PC-9 (cell line): ENCODE measurements around the gene SH3RF3.

ENCODE experiments used
- EZH2 ChIP-seq: fragments of 200-600 bp; sonication (generic); IDR thresholded peaks from 2 replicates; pipeline ENCODE4 v1.8.0; 2017; ENCODE audit warnings: antibody characterized with exemption, low read depth
- TF ChIP-seq, protein P1 (sequence below): fragments of 200-600 bp; sonication (generic); conservative IDR thresholded peaks from 2 replicates; pipeline ENCODE4 v1.6.1; 2017; ENCODE audit warnings: mixed run types, antibody characterized with exemption, mild to moderate bottlenecking, moderate library complexity

DNA sequence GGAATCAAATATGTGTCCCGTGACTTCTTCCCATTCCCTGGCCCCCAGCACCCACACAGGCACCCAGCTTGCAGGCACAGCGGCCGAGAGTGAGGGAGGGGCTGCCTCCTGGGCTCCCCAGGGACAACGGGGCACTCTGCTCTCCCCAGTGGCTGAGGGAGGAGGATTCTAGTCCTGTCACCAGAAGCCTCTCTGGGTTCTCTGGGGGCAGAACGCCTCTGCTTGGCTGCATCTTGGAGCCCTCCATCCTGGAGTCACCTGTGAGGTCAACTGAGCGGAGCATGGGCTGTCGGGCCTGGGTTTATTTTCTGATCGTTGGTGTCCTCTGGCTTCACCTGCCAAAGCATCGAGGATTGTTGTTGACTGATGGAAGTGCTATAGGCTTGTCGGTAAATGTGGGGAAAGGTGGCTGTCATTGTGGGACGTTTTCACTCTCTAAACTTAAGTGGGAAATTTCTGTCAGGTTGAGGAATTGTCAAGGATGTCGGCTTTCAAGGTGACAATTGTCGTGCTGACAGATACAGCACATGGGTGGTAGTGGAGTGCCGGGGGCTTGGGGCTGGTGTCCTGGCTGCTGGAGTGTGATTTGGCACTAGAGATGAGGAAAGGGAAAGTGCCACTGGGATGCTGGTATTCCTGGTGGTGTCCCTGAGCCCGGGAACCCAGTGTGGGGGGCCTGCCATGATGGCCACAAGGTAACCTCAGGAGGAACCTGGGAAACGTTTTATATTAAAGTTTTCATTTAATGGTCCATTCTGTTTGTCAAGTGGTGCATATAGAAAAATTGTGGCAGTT lies 13.6 kb downstream of the SH3RF3 start:
- TF ChIP-seq, protein P1, sequence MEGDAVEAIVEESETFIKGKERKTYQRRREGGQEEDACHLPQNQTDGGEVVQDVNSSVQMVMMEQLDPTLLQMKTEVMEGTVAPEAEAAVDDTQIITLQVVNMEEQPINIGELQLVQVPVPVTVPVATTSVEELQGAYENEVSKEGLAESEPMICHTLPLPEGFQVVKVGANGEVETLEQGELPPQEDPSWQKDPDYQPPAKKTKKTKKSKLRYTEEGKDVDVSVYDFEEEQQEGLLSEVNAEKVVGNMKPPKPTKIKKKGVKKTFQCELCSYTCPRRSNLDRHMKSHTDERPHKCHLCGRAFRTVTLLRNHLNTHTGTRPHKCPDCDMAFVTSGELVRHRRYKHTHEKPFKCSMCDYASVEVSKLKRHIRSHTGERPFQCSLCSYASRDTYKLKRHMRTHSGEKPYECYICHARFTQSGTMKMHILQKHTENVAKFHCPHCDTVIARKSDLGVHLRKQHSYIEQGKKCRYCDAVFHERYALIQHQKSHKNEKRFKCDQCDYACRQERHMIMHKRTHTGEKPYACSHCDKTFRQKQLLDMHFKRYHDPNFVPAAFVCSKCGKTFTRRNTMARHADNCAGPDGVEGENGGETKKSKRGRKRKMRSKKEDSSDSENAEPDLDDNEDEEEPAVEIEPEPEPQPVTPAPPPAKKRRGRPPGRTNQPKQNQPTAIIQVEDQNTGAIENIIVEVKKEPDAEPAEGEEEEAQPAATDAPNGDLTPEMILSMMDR: no peak
- no peak for TF ChIP-seq EZH2
